Liver (tissue), 9 donors: ENCODE results near the gene EIF1AD. TPM values are rescaled to one million over a fixed set of nuclear protein-coding genes. Genes with fewer than 3 reads are reported as not detected.
"Not testable (repeated sequence)": the region's sequence is repeated elsewhere in the genome, so short reads cannot be mapped to it uniquely, and the experiment has no call there.

Experiments used
- DNase-seq: peaks from one replicate; pipeline ENCODE4 v3.0.0-alpha.2; 2017; ENCODE audit warnings: low spot score
- H3K27ac ChIP-seq, 2 donors: one replicate each; pipeline ENCODE4 v1.7.0; 2013; ENCODE audit warnings: inconsistent platforms in 2 of 2, low read length in 2 of 2, control low read depth in 1 of 2, low read depth in 1 of 2, mild to moderate bottlenecking in 1 of 2
- H3K27me3 ChIP-seq, 4 donors: one replicate each; pipeline versions ENCODE4 v1.6.1 to v1.7.0; 2013; ENCODE audit warnings: low read length in 3 of 4, inconsistent platforms in 1 of 4, mild to moderate bottlenecking in 1 of 4, moderate library complexity in 1 of 4; ENCODE audit not compliant: control insufficient read depth in 4 of 4, insufficient read depth in 4 of 4
- H3K36me3 ChIP-seq, 4 donors: one replicate each; pipeline versions ENCODE4 v1.6.1 to v1.7.0; 2013; ENCODE audit warnings: low read length in 3 of 4, mild to moderate bottlenecking in 3 of 4, low read depth in 1 of 4, moderate library complexity in 1 of 4; ENCODE audit not compliant: control insufficient read depth in 4 of 4, insufficient read depth in 3 of 4
- H3K4me1 ChIP-seq, 4 donors: one replicate each; pipeline versions ENCODE4 v1.6.1 to v1.7.0; 2013; ENCODE audit warnings: low read length in 3 of 4, mild to moderate bottlenecking in 3 of 4, moderate library complexity in 1 of 4; ENCODE audit not compliant: control insufficient read depth in 4 of 4, insufficient read depth in 4 of 4
- H3K4me3 ChIP-seq, 3 donors: one replicate each; pipeline versions ENCODE4 v1.6.1 to v1.7.0; 2013; ENCODE audit warnings: low read length in 3 of 3, control low read depth in 1 of 3, low read depth in 1 of 3, mild to moderate bottlenecking in 1 of 3
- H3K9ac ChIP-seq, 2 donors: one replicate each; pipeline ENCODE4 v1.7.0; 2013; ENCODE audit warnings: low read length in 2 of 2, mild to moderate bottlenecking in 2 of 2, moderate library complexity in 2 of 2, control low read depth in 1 of 2, low read depth in 1 of 2
- H3K9me3 ChIP-seq, 4 donors: one replicate each; pipeline versions ENCODE4 v1.6.1 to v1.7.0; 2013; ENCODE audit warnings: low read length in 3 of 4; ENCODE audit not compliant: control insufficient read depth in 4 of 4
- ATF3 ChIP-seq: IDR thresholded peaks from 2 replicates; pipeline ENCODE4 v1.6.1; 2016; ENCODE audit warnings: antibody characterized with exemption
- CTCF ChIP-seq: fragments of 150-350 bp; IDR thresholded peaks from 2 replicates; pipeline ENCODE4 v1.5.1; 2017; ENCODE audit warnings: improper control_type of control experiment, low read depth, low read length; ENCODE audit not compliant: missing input control
- EGR1 ChIP-seq, 2 donors: IDR thresholded peaks; 2 replicates each; pipeline ENCODE4 v1.6.1; 2016 to 2018; ENCODE audit warnings: antibody characterized with exemption in 2 of 2, low read depth in 2 of 2
- FOXA1 ChIP-seq: IDR thresholded peaks from 2 replicates; pipeline ENCODE4 v1.6.1; 2016; ENCODE audit warnings: antibody characterized with exemption
- GABPA ChIP-seq, 2 donors: IDR thresholded peaks in 1 of 2; conservative IDR thresholded peaks in 1 of 2; 2 replicates each; pipeline ENCODE4 v1.6.1; 2016; ENCODE audit warnings: antibody characterized with exemption in 2 of 2, mild to moderate bottlenecking in 1 of 2, moderate library complexity in 1 of 2
- HNF4G ChIP-seq: IDR thresholded peaks from 2 replicates; pipeline ENCODE4 v1.6.1; 2016; ENCODE audit warnings: antibody characterized with exemption
- JUND ChIP-seq, 2 donors: IDR thresholded peaks; 2 replicates each; pipeline ENCODE4 v1.6.1; 2016; ENCODE audit warnings: antibody characterized with exemption in 2 of 2
- MAX ChIP-seq: IDR thresholded peaks from 2 replicates; pipeline ENCODE4 v1.6.1; 2016; ENCODE audit warnings: antibody characterized with exemption
- RAD21 ChIP-seq, 2 donors: IDR thresholded peaks; 2 replicates each; pipeline ENCODE4 v1.6.1; 2016; ENCODE audit warnings: antibody characterized with exemption in 2 of 2, mild to moderate bottlenecking in 2 of 2
- REST ChIP-seq: IDR thresholded peaks from 2 replicates; pipeline ENCODE4 v1.6.1; 2016; ENCODE audit warnings: antibody characterized with exemption, mild to moderate bottlenecking
- SP1 ChIP-seq: IDR thresholded peaks from 2 replicates; pipeline ENCODE4 v1.6.1; 2018; ENCODE audit warnings: antibody characterized with exemption, mild to moderate bottlenecking
- TAF1 ChIP-seq: conservative IDR thresholded peaks from 2 replicates; pipeline ENCODE4 v1.6.1; 2016; ENCODE audit warnings: antibody characterized with exemption, mild to moderate bottlenecking
- ZBTB33 ChIP-seq: IDR thresholded peaks from 2 replicates; pipeline ENCODE4 v1.6.1; 2016; ENCODE audit warnings: antibody characterized with exemption
- WGBS: extraction: QIAGEN DNeasy Blood & Tissue Kit; methylation state at CpG from one replicate; pipeline ENCODE4 v1.1.7; 2013; 5-methylcytosine and 5-hydroxymethylcytosine counted together
- polyA plus RNA-seq, 2 donors: library from polyadenylated mRNA; stranded (reverse) in 1 of 2; unstranded in 1 of 2; fragments of 200-250 nt in 1 of 2; fragments of >200 nt in 1 of 2; fragmentation: Nextera tagmentation in 1 of 2; extraction: Ambion mirVana in 1 of 2; gene quantifications; one replicate each; pipeline versions ENCODE4 v1.2.1 to v1.2.3, GENCODE V29; 2013 to 2015
- total RNA-seq, 2 donors: library from RNA; depleted of rRNA; stranded (reverse); fragments of >200 nt; gene quantifications; one replicate each; pipeline ENCODE4 v1.2.3, GENCODE V29; 2014
- donor health status: healthy.
- donor health status: healthy.
- donor health status: healthy.
- donor health status: healthy.
- donor health status: healthy.

EIF1AD gene
- total and polyA plus RNA-seq, 4 donors, result 6.3 to 18.2 (median 14.2) TPM

- H3K27me3 ChIP-seq, DNase-seq, H3K9ac ChIP-seq, H3K4me3 ChIP-seq, H3K27ac ChIP-seq, H3K36me3 ChIP-seq, H3K4me1 ChIP-seq, H3K9me3 ChIP-seq: not testable (repeated sequence)
- WGBS, result 89% methylated on average over 5 of the region's 5 CpGs
Measured at GRCh38 chr11:65950711-65951110, 51.2 kb downstream of the EIF1AD start.

- Histone ChIP-seq H3K27me3 (no peaks in the 10 kb centered on the region), H3K27ac (no peak overlapping the region), H3K36me3 (no peaks in the 10 kb centered on the region), H3K4me3 (no peak overlapping the region), H3K9ac (no peak overlapping the region), H3K4me1 (peaks cover 3 to 9% (median 4%) of the 10 kb centered on the region in 4 donors), H3K9me3 (no peaks in the 10 kb centered on the region)
- TF ChIP-seq ATF3, result no peak
- TF ChIP-seq ZBTB33, result no peak
- no peak for TF ChIP-seq FOXA1
- TF ChIP-seq JUND (IDR thresholded peaks at IDR 0.05), result no peak
- no peak for TF ChIP-seq REST
- 91% methylated on average over 12 of the region's 12 CpGs for WGBS
- DNase-seq, result no peak
Measured at GRCh38 chr11:65947603-65948125, 54.3 kb downstream of the EIF1AD start.

- DNase-seq, result no peak
- H3K9me3 ChIP-seq, result no peaks in the 10 kb centered on the region
- no peak overlapping the region for H3K4me3 ChIP-seq
- H3K36me3 ChIP-seq, result no peaks in the 10 kb centered on the region
- H3K27ac ChIP-seq, result no peak overlapping the region
- peaks cover 2 to 9% (median 3%) of the 10 kb centered on the region in 4 donors for H3K4me1 ChIP-seq
- no peak overlapping the region for H3K9ac ChIP-seq
- 82% methylated on average over 13 of the region's 13 CpGs for WGBS
- no peaks in the 10 kb centered on the region for H3K27me3 ChIP-seq
- TF ChIP-seq JUND (IDR thresholded peaks at IDR 0.05), result no peak
- no peak for TF ChIP-seq EGR1 (IDR thresholded peaks at IDR 0.05; ENCODE audit: low read depth in 2 of 2)
- TF ChIP-seq CTCF, result no peak
- no peak for TF ChIP-seq TAF1
- TF ChIP-seq GABPA (IDR thresholded peaks at IDR 0.05 in 1 of 2, conservative IDR thresholded peaks at IDR 0.05 in 1 of 2), result no peak
- TF ChIP-seq HNF4G, result no peak
- TF ChIP-seq RAD21 (IDR thresholded peaks at IDR 0.05), result no peak
- TF ChIP-seq MAX, result no peak
- no peak for TF ChIP-seq FOXA1
- TF ChIP-seq ATF3, result no peak
- no peak for TF ChIP-seq REST
- no peak for TF ChIP-seq SP1
Measured at GRCh38 chr11:65947133-65947532, 54.8 kb downstream of the EIF1AD start.
